Bronchial epithelial cell (primary cell): ENCODE data around the gene DOCK1. TPM values are rescaled to one million over a fixed set of nuclear protein-coding genes. Genes with fewer than 3 reads are reported as not detected.
"Not testable (repeated sequence)": the region's sequence is repeated elsewhere in the genome, so short reads cannot be mapped to it uniquely, and the experiment has no call there.

Source experiments
- DNase-seq: peaks from one replicate; pipeline ENCODE4 v3.0.0-alpha.2; 2010; ENCODE audit warnings: low read depth
- FAIRE-seq: peaks from 2 replicates; lab custom pipeline; 2011; peaks lifted over from hg19 to GRCh38; lab: Jason Lieb, UNC
- H3K27me3 ChIP-seq: 2 replicates; pipeline ENCODE4 v1.5.1; 2011; ENCODE audit warnings: low read length; ENCODE audit not compliant: control insufficient read depth, insufficient read depth
- H3K36me3 ChIP-seq: 2 replicates; pipeline ENCODE4 v1.5.1; 2011; ENCODE audit warnings: low read length; ENCODE audit not compliant: control insufficient read depth, insufficient read depth
- H3K4me3 ChIP-seq: 2 replicates; pipeline ENCODE4 v1.5.1; 2011; ENCODE audit warnings: mild to moderate bottlenecking, low read depth, low read length, control low read depth
- total RNA-seq: library from RNA; depleted of rRNA; stranded (reverse); fragments of >200 nt; gene quantifications from 2 replicates; pipeline ENCODE4 v1.2.1, GENCODE V29; 2014
- TF ChIP-seq, protein P1 (sequence below): IDR thresholded peaks from 2 replicates; pipeline ENCODE4 v1.5.1; 2011; ENCODE audit warnings: mild to moderate bottlenecking, moderate library complexity, low read length, control low read depth, inconsistent platforms; ENCODE audit not compliant: insufficient read depth, severe bottlenecking

The DOCK1 gene
- total RNA-seq, 1 donor from 2014 or later, result 173 TPM

DNA sequence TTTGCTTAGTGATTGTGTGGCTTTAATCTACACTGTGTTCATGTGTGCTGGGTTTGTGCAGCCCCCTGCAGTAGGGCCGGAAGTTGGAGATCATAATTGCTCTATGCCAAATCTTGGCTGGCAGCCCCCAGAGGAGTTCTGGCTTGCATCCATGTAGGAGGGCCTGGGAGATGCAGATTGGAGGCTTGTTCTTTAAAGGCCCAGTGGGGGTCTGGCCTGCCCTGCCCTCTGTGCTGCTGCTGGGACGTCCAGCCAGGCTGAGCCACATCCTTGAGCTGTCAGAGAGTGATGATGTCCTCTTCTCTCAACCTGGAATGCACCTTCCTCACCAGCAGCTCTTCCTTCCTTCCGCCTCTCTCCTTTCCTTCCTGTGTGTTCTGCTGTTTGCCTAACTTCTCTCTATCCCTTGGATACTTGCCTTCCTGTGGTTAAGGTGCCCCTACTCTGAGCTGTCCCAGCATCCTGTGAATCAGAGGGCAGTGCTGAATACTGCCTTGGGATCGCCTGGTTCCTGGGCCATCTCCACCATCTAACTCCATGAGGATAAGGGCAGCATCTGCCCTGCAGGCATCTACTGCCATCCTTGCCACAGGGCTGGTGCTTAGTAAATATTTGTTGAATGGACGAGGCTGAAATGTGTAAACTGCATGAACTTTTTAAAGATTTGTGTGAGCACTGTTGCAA lies 30.2 kb downstream of the DOCK1 start:
- Histone ChIP-seq H3K36me3 (peaks cover 4% of the 10 kb centered on the region), H3K27me3 (no peaks in the 10 kb centered on the region), H3K4me3 (no peak overlapping the region)
- TF ChIP-seq, protein P1, sequence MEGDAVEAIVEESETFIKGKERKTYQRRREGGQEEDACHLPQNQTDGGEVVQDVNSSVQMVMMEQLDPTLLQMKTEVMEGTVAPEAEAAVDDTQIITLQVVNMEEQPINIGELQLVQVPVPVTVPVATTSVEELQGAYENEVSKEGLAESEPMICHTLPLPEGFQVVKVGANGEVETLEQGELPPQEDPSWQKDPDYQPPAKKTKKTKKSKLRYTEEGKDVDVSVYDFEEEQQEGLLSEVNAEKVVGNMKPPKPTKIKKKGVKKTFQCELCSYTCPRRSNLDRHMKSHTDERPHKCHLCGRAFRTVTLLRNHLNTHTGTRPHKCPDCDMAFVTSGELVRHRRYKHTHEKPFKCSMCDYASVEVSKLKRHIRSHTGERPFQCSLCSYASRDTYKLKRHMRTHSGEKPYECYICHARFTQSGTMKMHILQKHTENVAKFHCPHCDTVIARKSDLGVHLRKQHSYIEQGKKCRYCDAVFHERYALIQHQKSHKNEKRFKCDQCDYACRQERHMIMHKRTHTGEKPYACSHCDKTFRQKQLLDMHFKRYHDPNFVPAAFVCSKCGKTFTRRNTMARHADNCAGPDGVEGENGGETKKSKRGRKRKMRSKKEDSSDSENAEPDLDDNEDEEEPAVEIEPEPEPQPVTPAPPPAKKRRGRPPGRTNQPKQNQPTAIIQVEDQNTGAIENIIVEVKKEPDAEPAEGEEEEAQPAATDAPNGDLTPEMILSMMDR, result no peak
- FAIRE-seq (no peak), DNase-seq (peak; percentile 43)

DNA sequence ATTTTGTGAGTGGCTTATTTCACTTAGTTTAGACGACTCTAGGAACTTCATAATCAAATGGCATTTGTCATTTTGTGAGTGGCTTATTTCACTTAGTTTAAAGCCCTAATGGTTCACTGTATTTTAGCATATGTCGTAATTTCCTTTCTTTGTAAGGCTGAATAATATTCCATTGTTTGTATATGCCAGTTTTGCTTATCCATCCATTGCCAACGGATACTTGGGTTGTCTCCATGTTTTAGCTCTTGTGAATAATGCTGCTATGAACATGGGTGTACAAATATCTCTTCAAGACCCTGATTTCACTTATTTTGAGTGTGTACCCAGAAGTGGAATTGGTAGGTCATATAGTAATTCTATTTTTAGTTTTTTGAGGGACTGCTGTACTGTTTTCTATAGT lies 31.8 kb downstream of the DOCK1 start:
- no peaks in the 10 kb centered on the region for H3K27me3 ChIP-seq

DNA sequence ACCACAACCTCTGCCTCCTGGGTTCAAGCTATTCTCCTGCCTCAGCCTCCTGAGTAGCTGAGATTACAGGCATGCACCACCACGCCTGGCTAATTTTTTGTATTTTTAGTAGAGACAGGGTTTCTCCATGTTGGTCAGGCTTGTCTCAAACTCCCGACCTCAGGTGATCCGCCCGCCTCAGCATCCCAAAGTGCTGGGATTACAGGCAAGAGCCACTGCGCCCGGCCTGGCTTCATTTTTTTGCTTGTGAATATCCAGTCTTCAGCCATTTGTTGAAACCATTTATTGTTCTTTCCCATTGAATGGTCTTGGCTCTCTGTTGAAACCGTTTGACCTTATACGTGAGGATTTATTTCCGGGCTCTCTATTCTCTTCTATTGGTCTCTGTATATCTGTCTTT lies 32.9 kb downstream of the DOCK1 start:
- FAIRE-seq, H3K27me3 ChIP-seq, H3K36me3 ChIP-seq, H3K4me3 ChIP-seq, DNase-seq: not testable (repeated sequence)

More for the DNA sequence above, 31.8 kb downstream of the DOCK1 start:
- Histone ChIP-seq H3K36me3 (peaks cover 4% of the 10 kb centered on the region), H3K4me3 (no peak overlapping the region)
- DNase-seq (no peak), FAIRE-seq (no peak)
- TF ChIP-seq, protein P1, result no peak

DNA sequence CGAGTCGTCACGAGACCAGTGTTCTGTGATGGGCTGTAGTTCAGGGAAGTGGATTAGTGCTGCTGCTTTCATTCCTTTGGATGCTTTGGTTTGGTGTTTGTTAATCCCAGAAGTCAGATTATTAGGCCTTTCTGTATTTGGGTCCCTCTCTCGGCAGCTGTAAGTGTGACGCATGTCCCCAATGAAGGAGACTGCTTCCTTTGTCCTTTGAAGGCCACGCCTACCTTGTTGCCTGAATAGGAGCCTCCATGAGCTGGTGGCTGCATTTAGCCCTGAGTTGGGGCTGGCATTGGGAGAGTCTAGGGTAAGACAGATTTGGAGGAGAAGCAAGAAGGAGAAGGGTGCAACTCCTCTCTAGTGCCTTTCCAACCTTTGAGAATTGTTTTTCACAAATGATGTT lies 34.5 kb downstream of the DOCK1 start:
- no peak overlapping the region for H3K4me3 ChIP-seq
- DNase-seq (no peak), FAIRE-seq (no peak)
- peaks cover 1% of the 10 kb centered on the region for H3K36me3 ChIP-seq
- TF ChIP-seq, protein P1, result no peak
- H3K27me3 ChIP-seq, result no peaks in the 10 kb centered on the region

DNA sequence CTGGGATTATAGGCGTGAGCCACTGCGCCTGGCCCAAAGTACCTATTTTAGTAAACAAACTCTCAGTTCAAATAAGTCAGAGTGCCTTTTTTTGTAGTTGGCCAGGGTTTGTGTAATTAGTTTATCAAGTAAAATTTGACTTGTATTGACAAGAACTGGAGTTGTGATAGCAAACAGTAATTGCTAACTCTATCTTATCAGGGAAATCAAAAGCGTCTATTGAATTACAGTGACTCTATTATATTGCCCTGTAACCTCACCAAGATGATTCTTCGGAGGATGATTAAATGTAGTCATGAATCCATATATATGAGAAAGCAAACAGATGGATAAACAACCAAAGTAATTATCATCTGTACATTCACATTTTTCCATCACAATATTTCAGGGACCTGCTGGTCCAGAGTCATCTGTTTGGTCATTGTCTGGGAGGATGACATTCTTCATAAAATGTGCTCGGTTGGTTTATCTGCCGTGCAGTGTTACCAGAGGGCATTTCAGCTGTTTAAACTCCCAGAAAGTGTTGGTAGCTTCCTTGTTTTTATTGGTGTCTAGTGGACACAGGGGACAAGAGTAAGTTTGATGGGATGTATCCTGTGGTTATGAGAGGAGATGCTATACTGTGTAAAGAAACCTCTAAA lies 35.6 kb downstream of the DOCK1 start:
- no peaks in the 10 kb centered on the region for H3K27me3 ChIP-seq
- no peak overlapping the region for H3K4me3 ChIP-seq
- H3K36me3 ChIP-seq, result peaks cover 1% of the 10 kb centered on the region
- FAIRE-seq (no peak), DNase-seq (no peak)
- TF ChIP-seq, protein P1, result no peak

DNA sequence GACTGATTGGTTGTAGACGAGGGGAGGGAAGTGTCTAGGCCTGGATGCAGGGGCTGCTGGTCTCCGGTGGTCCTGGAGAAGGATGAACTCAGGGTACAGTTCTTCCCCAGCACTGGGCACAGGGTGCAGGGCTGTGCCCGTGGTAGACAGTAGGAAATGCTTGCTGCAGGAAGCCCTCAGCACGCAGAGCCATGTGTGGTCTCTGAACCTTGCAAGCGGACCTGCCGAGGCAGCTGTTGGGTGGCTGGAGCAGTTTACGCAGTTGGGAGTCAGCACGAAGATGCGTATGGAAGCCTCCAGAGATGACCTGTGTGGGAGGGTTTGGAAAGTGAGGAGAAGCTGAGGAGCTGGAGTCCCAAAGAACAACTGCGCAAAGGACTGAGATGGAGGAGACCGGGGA lies 39.0 kb downstream of the DOCK1 start:
- TF ChIP-seq, protein P1, result no peak
- Histone ChIP-seq H3K4me3 (no peak overlapping the region), H3K36me3 (peaks cover 1% of the 10 kb centered on the region), H3K27me3 (no peaks in the 10 kb centered on the region)
- FAIRE-seq (no peak), DNase-seq (no peak)
